ENCODE results near the gene CDK8.

DNA sequence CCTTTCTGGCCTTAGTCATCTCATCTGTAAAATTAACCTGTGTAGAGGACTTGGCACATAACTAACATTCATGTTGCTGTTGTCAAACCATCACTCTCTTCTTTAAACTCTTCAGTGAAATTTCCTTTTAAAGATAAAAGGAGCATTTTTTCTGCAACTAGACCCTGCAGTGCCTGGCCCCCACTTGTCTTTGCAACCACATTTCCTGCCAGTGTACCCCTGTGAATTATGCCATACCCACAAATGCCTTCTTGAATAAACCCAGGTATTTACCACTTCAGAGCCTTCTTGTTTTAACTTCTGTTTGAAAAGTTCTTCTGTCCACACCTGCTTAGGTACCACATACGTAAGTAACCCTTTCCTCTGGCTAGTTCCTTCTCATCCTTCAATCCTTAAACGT lies 118.8 kb downstream of the CDK8 start:
- no peak for TF ChIP-seq PYGO2 (tag; IDR thresholded peaks at IDR 0.05)
- TF ChIP-seq, protein P1, sequence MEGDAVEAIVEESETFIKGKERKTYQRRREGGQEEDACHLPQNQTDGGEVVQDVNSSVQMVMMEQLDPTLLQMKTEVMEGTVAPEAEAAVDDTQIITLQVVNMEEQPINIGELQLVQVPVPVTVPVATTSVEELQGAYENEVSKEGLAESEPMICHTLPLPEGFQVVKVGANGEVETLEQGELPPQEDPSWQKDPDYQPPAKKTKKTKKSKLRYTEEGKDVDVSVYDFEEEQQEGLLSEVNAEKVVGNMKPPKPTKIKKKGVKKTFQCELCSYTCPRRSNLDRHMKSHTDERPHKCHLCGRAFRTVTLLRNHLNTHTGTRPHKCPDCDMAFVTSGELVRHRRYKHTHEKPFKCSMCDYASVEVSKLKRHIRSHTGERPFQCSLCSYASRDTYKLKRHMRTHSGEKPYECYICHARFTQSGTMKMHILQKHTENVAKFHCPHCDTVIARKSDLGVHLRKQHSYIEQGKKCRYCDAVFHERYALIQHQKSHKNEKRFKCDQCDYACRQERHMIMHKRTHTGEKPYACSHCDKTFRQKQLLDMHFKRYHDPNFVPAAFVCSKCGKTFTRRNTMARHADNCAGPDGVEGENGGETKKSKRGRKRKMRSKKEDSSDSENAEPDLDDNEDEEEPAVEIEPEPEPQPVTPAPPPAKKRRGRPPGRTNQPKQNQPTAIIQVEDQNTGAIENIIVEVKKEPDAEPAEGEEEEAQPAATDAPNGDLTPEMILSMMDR (IDR thresholded peaks at IDR 0.05 in 2 of 3, conservative IDR thresholded peaks at IDR 0.05 in 1 of 3; ENCODE audit: insufficient read depth in 2 of 3, low read depth in 1 of 3, low read length in 3 of 3): no peak
- no peak for TF ChIP-seq PRDM10 (IDR thresholded peaks at IDR 0.05; ENCODE audit: partially characterized antibody)
- TF ChIP-seq DPF2 (IDR thresholded peaks at IDR 0.05): no peak
- TF ChIP-seq ZBTB2 (IDR thresholded peaks at IDR 0.05): no peak

Measured in K562 (cell line).